Upper lobe of left lung (tissue), 6 donors: ENCODE results near the gene ITGA11. TPM values are rescaled to one million over a fixed set of nuclear protein-coding genes. Genes with fewer than 3 reads are reported as not detected.
A peak's percentile ranks its signal among the peaks of the same experiment; 100 is the strongest.
"Not testable (repeated sequence)": the region's sequence is repeated elsewhere in the genome, so short reads cannot be mapped to it uniquely, and the experiment has no call there.

Experiments
- ATAC-seq, 2 donors: fragments of 200-7000 bp; cut with Tn5 transposase; one replicate each; pipeline ENCODE4 v1.9.1; 2022; ENCODE audit warnings: mild to moderate bottlenecking in 2 of 2, moderate library complexity in 2 of 2; ENCODE audit not compliant: low FRiP score in 2 of 2
- DNase-seq, 2 donors: peaks; one replicate each; pipeline ENCODE4 v3.0.0-alpha.2; 2019 to 2020
- H3K27ac ChIP-seq, 4 donors: fragments of 200-600 bp; sonication (generic); one replicate each; pipeline ENCODE4 v1.5.1; 2016 to 2019
- H3K27me3 ChIP-seq, 4 donors: fragments of 200-600 bp; sonication (generic); one replicate each; pipeline ENCODE4 v1.5.1; 2017 to 2019
- H3K36me3 ChIP-seq, 4 donors: fragments of 200-600 bp; sonication (generic); one replicate each; pipeline ENCODE4 v1.5.1; 2016 to 2019
- H3K4me1 ChIP-seq, 4 donors: fragments of 200-600 bp; sonication (generic); one replicate each; pipeline ENCODE4 v1.5.1; 2018 to 2019
- H3K4me3 ChIP-seq, 4 donors: fragments of 200-600 bp; sonication (generic); one replicate each; pipeline ENCODE4 v1.5.1; 2017 to 2019; ENCODE audit warnings: mild to moderate bottlenecking in 2 of 4, moderate library complexity in 1 of 4
- H3K9me3 ChIP-seq, 4 donors: fragments of 200-600 bp; sonication (generic); one replicate each; pipeline ENCODE4 v1.5.1; 2018 to 2019
- EP300 ChIP-seq, 4 donors: sonication (generic); formaldehyde crosslinking; IDR thresholded peaks; one replicate each; pipeline ENCODE4 v1.5.1; 2017; ENCODE audit warnings: antibody characterized with exemption in 4 of 4, control low read depth in 2 of 4
- POLR2A ChIP-seq, 4 donors: fragments of 450-650 bp; IDR thresholded peaks; one replicate each; pipeline ENCODE4 v1.5.1; 2016 to 2017; ENCODE audit warnings: antibody characterized with exemption in 4 of 4, mild to moderate bottlenecking in 2 of 4
- POLR2AphosphoS5 ChIP-seq, 2 donors: sonication (generic); formaldehyde crosslinking; IDR thresholded peaks; one replicate each; pipeline ENCODE4 v1.5.1; 2017; ENCODE audit warnings: antibody characterized with exemption in 2 of 2
- WGBS, 2 donors: methylation state at CpG; one replicate each; pipeline ENCODE4 v1.1.5; 2017 to 2018; 5-methylcytosine and 5-hydroxymethylcytosine counted together
- total RNA-seq, 6 donors: library from RNA; depleted of rRNA in 4 of 6; stranded (reverse); fragments of >200 nt in 4 of 6; gene quantifications; one replicate each; pipeline versions ENCODE4 v1.1.0 to v1.2.1, GENCODE V29; 2016 to 2021
- TF ChIP-seq, protein P1 (sequence below), 6 experiments: fragments of 450-650 bp in 4 of 6; fragments of 200-600 bp in 2 of 6; sonication (generic) in 2 of 6; IDR thresholded peaks; one replicate each; pipeline ENCODE4 v1.5.1; 2016 to 2019; ENCODE audit warnings: antibody characterized with exemption in 6 of 6
- donor health status: DM: no; HTN: no; CAD: no; lungs with moderate emphysema.
- donor health status: DM: no; HTN: yes; CAD: no; lungs with severe emphysema.

Gene ITGA11
- total RNA-seq, 6 donors from 2014 or later = 0.49 to 6.9 (median 1.4) TPM

DNA sequence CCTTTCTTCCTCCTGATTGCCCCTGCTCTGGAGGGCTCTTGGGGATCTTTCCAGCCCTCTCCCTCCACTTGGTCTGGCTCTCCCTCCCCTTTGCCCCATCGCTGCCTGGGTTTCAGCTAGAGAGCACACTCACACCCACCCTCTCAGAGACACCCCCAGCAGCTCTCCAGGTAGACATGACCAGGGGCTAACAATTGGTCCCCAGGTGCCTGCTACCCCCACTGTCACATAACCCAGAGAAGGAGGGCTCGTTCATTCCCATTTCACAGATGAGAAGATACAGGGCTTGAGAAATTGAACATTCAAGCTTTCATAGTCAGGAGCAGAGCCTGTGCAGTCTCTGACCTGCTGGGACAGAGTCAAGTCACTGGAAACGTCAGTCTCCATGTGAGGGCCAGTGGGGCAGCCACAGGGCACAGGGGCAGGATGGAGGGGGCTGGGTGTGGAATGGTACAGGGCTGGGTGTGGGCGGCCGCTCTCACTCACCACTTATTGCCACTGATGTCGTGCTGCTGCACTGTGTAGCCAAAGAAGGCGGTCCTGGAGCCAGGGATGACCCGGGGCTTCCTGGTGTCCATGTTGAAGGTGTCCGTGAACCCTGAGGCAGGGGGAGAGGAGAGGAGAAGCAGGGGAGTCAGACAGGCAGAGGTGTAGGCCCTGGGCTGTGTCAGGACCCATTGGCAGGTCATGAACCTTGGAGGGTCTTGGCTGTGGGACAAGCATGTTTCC, 29.4 kb downstream of the ITGA11 start:
- TF ChIP-seq EP300 (IDR thresholded peaks at IDR 0.05) = no peak
- ATAC-seq = peak in 1 of 2 donors; percentile 66
- no peak overlapping the region for H3K27ac ChIP-seq
- no peaks in the 10 kb centered on the region for H3K4me1 ChIP-seq
- H3K27me3 ChIP-seq = no peaks in the 10 kb centered on the region
- 95 to 96% methylated on average over 8 to 9 of the region's 9 CpGs for WGBS, 2 donors
- DNase-seq = peak in 1 of 2 donors; percentile 45
- no peaks in the 10 kb centered on the region for H3K9me3 ChIP-seq
- H3K36me3 ChIP-seq = no peaks in the 10 kb centered on the region
- no peak overlapping the region for H3K4me3 ChIP-seq

DNA sequence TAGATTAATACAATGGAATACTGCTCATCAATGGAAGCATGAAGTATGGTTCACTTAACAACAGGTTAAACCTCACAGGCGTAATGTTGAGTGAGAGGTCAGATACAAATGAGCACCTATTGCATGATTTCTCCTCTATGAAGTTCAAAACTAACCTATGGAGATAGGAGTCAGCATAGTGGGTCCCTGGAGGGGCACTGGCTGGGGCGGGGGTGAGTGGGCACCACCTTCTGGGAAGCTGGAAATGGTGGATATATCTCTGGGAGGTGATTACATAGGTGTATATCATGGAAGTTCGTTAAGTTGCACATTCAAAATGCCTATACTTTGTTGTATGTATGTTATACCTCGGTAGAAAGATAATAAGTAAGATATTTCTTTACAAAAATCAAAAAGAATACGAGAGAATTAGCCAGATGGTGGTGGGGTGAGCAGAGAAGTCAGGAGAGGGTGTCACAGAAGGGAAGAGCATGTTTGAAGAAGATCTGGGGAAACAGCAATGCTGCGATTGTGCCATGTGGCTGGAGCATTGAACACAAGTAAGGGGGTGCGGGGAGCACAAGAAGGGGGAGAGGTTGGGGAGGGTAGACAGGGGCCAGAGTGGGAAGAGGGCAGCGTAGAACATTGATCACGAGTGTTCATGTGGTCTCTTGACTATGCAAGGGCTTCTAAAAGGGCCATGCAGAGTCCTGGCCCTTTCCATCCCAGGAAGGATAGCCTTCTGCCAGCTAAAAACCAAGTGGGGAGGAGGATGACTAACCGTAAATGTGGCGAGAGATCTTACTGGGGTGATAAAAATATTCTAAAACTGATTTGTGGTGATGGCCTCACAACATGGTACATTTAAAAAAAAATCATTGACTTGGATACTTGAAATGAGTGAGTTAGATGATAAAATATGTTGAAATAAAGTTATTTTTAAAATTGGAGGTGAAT, 30.2 kb downstream of the ITGA11 start:
- Histone ChIP-seq H3K27me3 (no peaks in the 10 kb centered on the region), H3K9me3 (no peaks in the 10 kb centered on the region), H3K4me3 (no peak overlapping the region), H3K36me3 (no peaks in the 10 kb centered on the region), H3K4me1 (no peaks in the 10 kb centered on the region), H3K27ac (no peak overlapping the region)
- ATAC-seq (no peak), DNase-seq (no peak)
- 83 to 90% methylated on average over 10 of the region's 11 CpGs for WGBS, 2 donors
- TF ChIP-seq POLR2AphosphoS5 (IDR thresholded peaks at IDR 0.05) = no peak
- no peak for TF ChIP-seq POLR2A (IDR thresholded peaks at IDR 0.05)
- TF ChIP-seq EP300 (IDR thresholded peaks at IDR 0.05) = no peak

DNA sequence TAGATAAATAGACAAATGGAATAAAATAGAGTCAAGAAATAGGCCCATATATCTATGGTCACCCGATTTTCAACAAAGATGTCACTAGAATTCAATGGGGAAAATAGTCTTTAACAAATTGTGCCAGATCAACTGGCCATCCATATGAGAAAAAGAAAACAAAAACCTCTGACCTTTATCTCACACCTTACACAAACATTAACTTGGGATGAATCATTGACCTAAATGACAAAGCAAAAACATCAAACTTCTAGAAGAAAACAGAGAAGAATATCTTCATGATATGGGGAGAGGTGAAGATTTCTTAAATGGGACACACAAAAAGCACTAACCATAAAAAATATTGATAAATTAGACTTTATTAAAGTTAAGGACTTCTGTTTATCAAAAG, 31.9 kb downstream of the ITGA11 start:
- WGBS, 2 donors = 73 to 78% methylated on average over 1 of the region's 1 CpG
- TF ChIP-seq, protein P1, sequence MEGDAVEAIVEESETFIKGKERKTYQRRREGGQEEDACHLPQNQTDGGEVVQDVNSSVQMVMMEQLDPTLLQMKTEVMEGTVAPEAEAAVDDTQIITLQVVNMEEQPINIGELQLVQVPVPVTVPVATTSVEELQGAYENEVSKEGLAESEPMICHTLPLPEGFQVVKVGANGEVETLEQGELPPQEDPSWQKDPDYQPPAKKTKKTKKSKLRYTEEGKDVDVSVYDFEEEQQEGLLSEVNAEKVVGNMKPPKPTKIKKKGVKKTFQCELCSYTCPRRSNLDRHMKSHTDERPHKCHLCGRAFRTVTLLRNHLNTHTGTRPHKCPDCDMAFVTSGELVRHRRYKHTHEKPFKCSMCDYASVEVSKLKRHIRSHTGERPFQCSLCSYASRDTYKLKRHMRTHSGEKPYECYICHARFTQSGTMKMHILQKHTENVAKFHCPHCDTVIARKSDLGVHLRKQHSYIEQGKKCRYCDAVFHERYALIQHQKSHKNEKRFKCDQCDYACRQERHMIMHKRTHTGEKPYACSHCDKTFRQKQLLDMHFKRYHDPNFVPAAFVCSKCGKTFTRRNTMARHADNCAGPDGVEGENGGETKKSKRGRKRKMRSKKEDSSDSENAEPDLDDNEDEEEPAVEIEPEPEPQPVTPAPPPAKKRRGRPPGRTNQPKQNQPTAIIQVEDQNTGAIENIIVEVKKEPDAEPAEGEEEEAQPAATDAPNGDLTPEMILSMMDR (IDR thresholded peaks at IDR 0.05) = no peak
- TF ChIP-seq POLR2AphosphoS5 (IDR thresholded peaks at IDR 0.05) (no peak), POLR2A (IDR thresholded peaks at IDR 0.05) (no peak), EP300 (IDR thresholded peaks at IDR 0.05) (no peak)
- H3K27me3 ChIP-seq = no peaks in the 10 kb centered on the region
- H3K36me3 ChIP-seq = no peaks in the 10 kb centered on the region
- ATAC-seq (no peak), DNase-seq (no peak)
- no peak overlapping the region for H3K27ac ChIP-seq
- peaks cover 0 to 3% (median 0%) of the 10 kb centered on the region in 4 donors for H3K9me3 ChIP-seq
- no peaks in the 10 kb centered on the region for H3K4me1 ChIP-seq
- H3K4me3 ChIP-seq = no peak overlapping the region

DNA sequence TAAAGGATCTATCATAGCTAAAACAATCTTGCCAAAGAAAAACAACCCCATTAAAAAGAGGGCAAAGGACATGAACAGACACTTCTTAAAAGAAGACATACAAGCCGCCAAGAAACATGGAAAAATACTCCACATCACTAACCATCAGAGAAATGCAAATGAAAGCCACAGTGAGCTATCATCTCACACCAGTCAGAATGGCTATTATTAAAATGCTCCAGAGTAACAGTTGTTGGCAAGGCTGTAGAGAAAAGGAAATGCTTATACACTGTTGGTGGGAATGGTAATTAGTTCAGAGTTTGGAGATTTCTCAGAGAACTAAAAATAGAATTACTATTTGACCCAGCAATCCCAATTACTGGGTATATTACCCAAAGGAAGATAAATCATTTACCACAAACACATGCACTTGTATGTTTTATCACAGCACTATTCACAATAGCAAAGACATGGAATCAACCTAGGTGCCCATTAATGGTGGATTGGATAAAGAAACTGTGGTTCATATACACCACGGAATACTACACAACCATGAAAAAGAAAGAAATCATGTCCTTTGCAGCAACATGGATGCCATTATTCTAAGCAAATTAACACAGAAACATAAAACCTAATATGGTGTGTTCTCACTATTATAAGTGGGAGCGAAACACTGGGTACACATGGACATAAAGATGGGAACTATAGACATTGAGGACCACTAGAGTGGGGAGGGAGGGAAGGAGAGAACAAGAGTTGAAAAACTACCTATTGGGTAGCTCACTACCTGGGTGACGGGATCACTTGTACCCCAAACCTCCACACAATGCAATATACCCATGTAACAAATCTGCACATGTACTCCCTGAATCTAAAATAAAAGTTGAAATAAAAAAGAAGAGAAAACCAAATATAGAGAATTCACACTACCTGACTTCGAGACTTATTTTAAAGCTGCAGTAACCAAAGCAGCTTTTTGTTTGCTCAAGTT, 32.6 kb downstream of the ITGA11 start:
- TF ChIP-seq EP300 (IDR thresholded peaks at IDR 0.05) (no peak), POLR2A (IDR thresholded peaks at IDR 0.05) (no peak), POLR2AphosphoS5 (IDR thresholded peaks at IDR 0.05) (no peak)
- TF ChIP-seq, protein P1 (IDR thresholded peaks at IDR 0.05) = no peak
- 79 to 90% methylated on average over 5 of the region's 5 CpGs for WGBS, 2 donors
- Histone ChIP-seq H3K4me1 (no peaks in the 10 kb centered on the region), H3K27me3 (no peaks in the 10 kb centered on the region), H3K27ac (no peak overlapping the region), H3K4me3 (no peak overlapping the region), H3K9me3 (peaks cover 0 to 4% (median 0%) of the 10 kb centered on the region in 4 donors), H3K36me3 (no peaks in the 10 kb centered on the region)
- DNase-seq (no peak), ATAC-seq (no peak)

DNA sequence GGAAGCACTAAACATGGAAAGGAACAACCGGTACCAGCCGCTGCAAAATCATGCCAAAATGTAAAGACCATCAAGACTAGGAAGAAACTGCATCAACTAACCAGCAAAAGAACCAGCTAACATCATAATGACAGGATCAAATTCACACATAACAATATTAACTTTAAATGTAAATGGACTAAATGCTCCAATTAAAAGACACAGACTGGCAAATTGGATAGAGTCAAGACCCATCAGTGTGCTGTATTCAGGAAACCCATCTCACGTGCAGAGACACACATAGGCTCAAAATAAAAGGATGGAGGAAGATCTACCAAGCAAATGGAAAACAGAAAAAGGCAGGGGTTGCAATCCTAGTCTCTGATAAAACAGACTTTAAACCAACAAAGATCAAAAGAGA, 34.0 kb downstream of the ITGA11 start:
- not testable (repeated sequence) for H3K4me1 ChIP-seq, DNase-seq, ATAC-seq, H3K27me3 ChIP-seq, H3K36me3 ChIP-seq, H3K9me3 ChIP-seq, H3K27ac ChIP-seq, H3K4me3 ChIP-seq
- WGBS, 2 donors = 90 to 100% methylated on average over 2 of the region's 3 CpGs
